Astrocyte of the spinal cord (primary cell): Measurements from ENCODE around the gene RNASE9.

Experiments used
- DNase-seq: peaks from one replicate; pipeline ENCODE4 v3.0.0; 2011; ENCODE audit warnings: low read depth, low spot score
- H3K4me3 ChIP-seq: 2 replicates; pipeline ENCODE4 v1.5.1; 2011; ENCODE audit warnings: low read depth, mild to moderate bottlenecking, low read length, moderate library complexity
- CTCF ChIP-seq: IDR thresholded peaks from 2 replicates; pipeline ENCODE4 v1.5.1; 2012; ENCODE audit warnings: low read depth, mild to moderate bottlenecking, low read length, inconsistent platforms
- in situ Hi-C: cut with HindIII; loops from 2 replicates; pipeline ENCODE4 v1.10.0; 2017; ENCODE audit warnings: low sequenced_read_pairs

RNASE9 gene

GRCh38 chr14:20559461-20559904 is 1.4 kb downstream of the RNASE9 start:
- in situ Hi-C loops = no loop called here
- no peak for DNase-seq
- no peak for TF ChIP-seq CTCF
- H3K4me3 ChIP-seq = no peak overlapping the region

GRCh38 chr14:20557212-20557542 is 3.7 kb downstream of the RNASE9 start:
- DNase-seq = no peak
- in situ Hi-C loops = no loop called here
- TF ChIP-seq CTCF = no peak
- no peak overlapping the region for H3K4me3 ChIP-seq

- H3K4me3 ChIP-seq = no peak overlapping the region
- TF ChIP-seq CTCF = no peak
- in situ Hi-C loops = no loop called here
- no peak for DNase-seq
Measured at GRCh38 chr14:20556500-20557211, 4.2 kb downstream of the RNASE9 start.

GRCh38 chr14:20555845-20556244 is 5.0 kb downstream of the RNASE9 start:
- in situ Hi-C loops = no loop called here
- no peak for TF ChIP-seq CTCF
- no peak overlapping the region for H3K4me3 ChIP-seq
- DNase-seq = no peak

GRCh38 chr14:20553024-20553423 is 7.8 kb downstream of the RNASE9 start:
- in situ Hi-C loops = no loop called here
- no peak for DNase-seq
- H3K4me3 ChIP-seq = no peak overlapping the region
- TF ChIP-seq CTCF = no peak

GRCh38 chr14:20551606-20552005 is 9.2 kb downstream of the RNASE9 start:
- TF ChIP-seq CTCF = no peak
- in situ Hi-C loops = no loop called here
- DNase-seq = no peak
- H3K4me3 ChIP-seq = no peak overlapping the region

GRCh38 chr14:20550926-20551325 is 9.9 kb downstream of the RNASE9 start:
- in situ Hi-C loops = no loop called here
- TF ChIP-seq CTCF = no peak
- no peak for DNase-seq

More at GRCh38 chr14:20550926-20551325, 9.9 kb downstream of the RNASE9 start:
- no peak overlapping the region for H3K4me3 ChIP-seq
